Measurements from ENCODE around the gene CDRT4.

Gene CDRT4

DNA sequence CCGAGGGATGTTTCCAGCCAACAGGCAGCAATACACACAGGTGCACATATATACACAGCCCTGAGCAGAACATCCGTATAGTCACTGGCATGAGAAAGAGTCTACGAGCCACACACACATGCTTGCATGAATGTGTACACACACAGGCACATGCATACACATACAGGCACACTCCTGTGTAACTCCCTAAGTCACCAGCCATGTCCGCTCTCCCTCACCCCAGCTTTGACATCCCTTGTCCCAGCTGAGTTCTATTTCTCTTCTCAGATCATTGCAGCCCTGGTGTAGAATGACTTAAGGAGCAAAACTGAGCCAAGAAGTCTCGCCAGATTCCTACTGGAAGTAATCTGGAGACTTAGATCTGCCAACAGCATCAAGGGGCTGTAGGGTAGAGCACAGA lies 13.1 kb downstream of the CDRT4 start:
- TF ChIP-seq CTCF (conservative IDR thresholded peaks at IDR 0.05; ENCODE audit: control insufficient read depth, insufficient read depth, low read depth, low read length), result no peak
- DNase-seq (ENCODE audit: low read depth), result no peak
- no peak overlapping the region for H3K4me3 ChIP-seq (ENCODE audit: control insufficient read depth, low read depth, low read length)

DNA sequence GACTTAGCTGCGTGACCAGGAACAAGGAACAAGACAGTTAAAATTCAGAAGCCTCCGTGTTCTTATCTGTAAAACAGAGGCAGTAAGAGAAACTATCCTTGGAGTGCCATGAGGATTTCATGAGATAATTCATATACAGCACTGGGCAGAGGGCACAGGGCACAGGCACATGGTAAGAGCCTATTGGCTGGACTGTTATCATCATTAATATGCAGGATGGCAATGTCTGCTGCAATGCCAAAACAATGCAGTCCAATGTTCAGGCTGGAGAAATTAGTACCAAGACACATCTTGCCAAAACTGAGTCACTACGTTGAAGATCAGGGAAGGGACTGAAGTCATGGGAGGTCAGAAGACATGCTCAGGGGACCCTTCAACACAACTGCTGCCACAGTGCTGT lies 13.6 kb downstream of the CDRT4 start:
- no peak for TF ChIP-seq CTCF (conservative IDR thresholded peaks at IDR 0.05; ENCODE audit: control insufficient read depth, insufficient read depth, low read depth, low read length)
- DNase-seq (ENCODE audit: low read depth), result no peak
- no peak overlapping the region for H3K4me3 ChIP-seq (ENCODE audit: control insufficient read depth, low read depth, low read length)

DNA sequence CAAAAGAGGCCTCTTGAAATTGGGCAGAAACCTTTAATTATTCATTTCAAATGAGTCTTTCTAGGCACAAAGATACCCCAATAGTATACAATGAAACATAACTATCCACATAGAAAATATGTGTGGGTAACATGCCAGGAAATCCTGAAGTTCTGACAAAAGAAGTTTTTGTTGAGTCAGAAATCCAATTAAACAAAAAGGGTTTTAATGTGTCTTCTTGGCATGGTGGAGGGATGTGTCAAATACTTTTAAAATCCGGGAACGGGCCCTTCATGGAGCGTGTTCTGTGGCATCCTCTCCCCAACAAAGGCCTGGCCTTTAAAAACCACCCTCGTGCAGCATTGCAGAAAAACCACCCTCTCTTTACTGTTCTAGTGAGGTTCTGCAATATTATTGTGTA lies 14.2 kb downstream of the CDRT4 start:
- no peak for TF ChIP-seq CTCF (conservative IDR thresholded peaks at IDR 0.05; ENCODE audit: control insufficient read depth, insufficient read depth, low read depth, low read length)
- H3K4me3 ChIP-seq (ENCODE audit: control insufficient read depth, low read depth, low read length), result no peak overlapping the region
- no peak for DNase-seq (ENCODE audit: low read depth)

- DNase-seq (ENCODE audit: low read depth), result no peak
- no peak overlapping the region for H3K4me3 ChIP-seq (ENCODE audit: control insufficient read depth, low read depth, low read length)
- no peak for TF ChIP-seq CTCF (conservative IDR thresholded peaks at IDR 0.05; ENCODE audit: control insufficient read depth, insufficient read depth, low read depth, low read length)
Observed at GRCh38 chr17:15452746-15453145, 14.7 kb downstream of the CDRT4 start.

DNA sequence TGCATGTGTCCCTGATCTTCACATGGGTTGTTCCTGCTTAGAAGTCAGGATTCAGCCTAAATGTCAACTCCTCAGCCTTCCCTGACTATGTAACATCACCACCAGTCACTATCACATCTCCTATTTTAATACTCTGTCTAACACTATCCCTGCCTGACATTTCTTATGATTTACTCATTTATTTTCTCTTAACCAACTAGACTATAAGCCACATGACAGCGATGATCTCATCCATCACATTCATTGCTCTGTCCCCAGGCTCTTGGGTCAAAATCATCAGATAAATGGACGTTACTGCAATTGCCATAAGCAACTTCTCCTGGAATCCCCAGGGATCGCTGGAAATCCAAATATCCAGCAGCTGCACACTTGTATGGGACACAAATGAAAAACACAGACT lies 15.7 kb downstream of the CDRT4 start:
- TF ChIP-seq CTCF (conservative IDR thresholded peaks at IDR 0.05; ENCODE audit: control insufficient read depth, insufficient read depth, low read depth, low read length), result no peak
- DNase-seq (ENCODE audit: low read depth), result no peak
- H3K4me3 ChIP-seq (ENCODE audit: control insufficient read depth, low read depth, low read length), result no peak overlapping the region

DNA sequence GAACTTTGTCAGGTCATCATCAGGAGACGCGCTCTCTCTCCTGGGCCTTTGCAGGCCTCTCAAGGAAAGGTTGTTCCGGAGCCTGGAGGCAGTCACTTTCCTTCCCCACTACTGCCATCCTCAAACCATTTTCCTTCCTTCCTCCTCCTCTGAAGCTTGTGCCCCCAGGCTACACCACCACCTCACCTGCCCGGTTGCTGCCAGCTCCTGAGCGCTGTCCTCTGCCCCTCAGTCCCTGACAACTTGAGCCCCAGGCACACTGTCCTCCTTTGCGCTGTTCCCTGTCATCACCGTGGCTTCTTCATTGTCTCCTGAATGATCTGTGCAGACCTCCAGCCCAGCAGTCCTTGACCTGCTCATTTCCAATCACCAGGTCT lies 18.9 kb downstream of the CDRT4 start:
- no peak for TF ChIP-seq CTCF (conservative IDR thresholded peaks at IDR 0.05; ENCODE audit: control insufficient read depth, insufficient read depth, low read depth, low read length)
- DNase-seq (ENCODE audit: low read depth), result no peak
- no peak overlapping the region for H3K4me3 ChIP-seq (ENCODE audit: control insufficient read depth, low read depth, low read length)

DNA sequence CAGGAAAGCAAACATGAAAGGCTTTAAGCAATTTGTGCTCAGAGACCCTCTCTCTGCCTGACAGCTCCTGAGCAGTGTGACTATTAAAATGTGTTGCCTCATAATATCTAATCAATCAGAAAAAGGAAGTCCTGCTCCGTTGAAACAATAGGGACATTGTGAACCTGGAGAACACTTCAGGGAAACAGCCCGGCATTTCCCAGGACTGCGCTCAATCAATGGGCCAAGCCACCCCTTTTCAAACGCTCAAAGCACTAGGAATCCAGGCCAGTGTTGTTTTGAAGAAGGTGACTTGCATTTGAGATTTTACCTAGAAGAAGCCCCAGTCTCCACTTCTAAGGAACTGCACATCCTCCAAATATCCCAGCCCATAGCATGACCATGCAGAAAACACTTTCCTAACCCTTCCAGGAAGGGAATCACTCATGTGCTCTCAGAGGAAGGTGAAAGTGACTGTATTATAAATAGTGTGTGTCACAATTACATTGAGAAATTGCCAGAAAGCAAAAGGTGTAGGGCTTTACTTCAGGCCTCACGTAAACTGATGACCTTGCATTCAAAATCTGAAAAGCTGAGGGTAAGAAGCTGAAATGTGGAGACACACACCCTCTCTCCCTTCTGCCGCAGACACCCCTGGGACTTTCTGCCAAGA lies 19.4 kb downstream of the CDRT4 start:
- TF ChIP-seq CTCF (conservative IDR thresholded peaks at IDR 0.05; ENCODE audit: control insufficient read depth, insufficient read depth, low read depth, low read length), result no peak
- DNase-seq (ENCODE audit: low read depth), result no peak
- H3K4me3 ChIP-seq (ENCODE audit: control insufficient read depth, low read depth, low read length), result no peak overlapping the region
